HCT116 (cell line): Measurements from ENCODE around the gene CLDN5. TPM values are rescaled to one million over a fixed set of nuclear protein-coding genes. Genes with fewer than 3 reads are reported as not detected.

ENCODE experiments used
- ATAC-seq: fragments of 200-7000 bp; cut with Tn5 transposase; 2 replicates; pipeline ENCODE4 v1.9.1; 2020; ENCODE audit warnings: mild to moderate bottlenecking, moderate library complexity
- BruUV-seq: library from RNA; stranded (reverse); fragments of 400-500 nt; replicated peaks from 2 replicates; lab custom pipeline; 2021; lab: Mats Ljungman, UMichigan
- CTCF ChIA-PET: fragments of 300-600 bp; sonication (Branson Sonifier 250); formaldehyde crosslinking; loops from one replicate; lab custom pipeline; 2021; ENCODE audit warnings: antibody characterized with exemption; lab: Charles Lee
- POLR2A ChIA-PET: fragments of 300-600, 350-600 bp; sonication (Branson Sonifier 250); formaldehyde crosslinking; loops from one replicate; lab custom pipeline; 2021; ENCODE audit warnings: antibody characterized with exemption; lab: Charles Lee
- RAD21 ChIA-PET, 2 experiments: fragments of 300-600 bp; sonication (Branson Sonifier 250); formaldehyde crosslinking; loops; one replicate each; lab custom pipeline; 2023; ENCODE audit warnings: low total read pairs in 2 of 2; ENCODE audit not compliant: uncharacterized antibody in 2 of 2, unreplicated experiment in 2 of 2, low non-redundant PET in 1 of 2; lab: Charles Lee
- DNase-seq: peaks from one replicate; pipeline ENCODE4 v3.0.0-alpha.2; 2010; ENCODE audit warnings: low read depth, low spot score
- H2AFZ ChIP-seq: fragments of 200-600 bp; shearing (Covaris generic), sonication (generic); 2 replicates; pipeline ENCODE4 v1.6.1; 2017; ENCODE audit warnings: low read depth, mixed run types, mixed read lengths, antibody characterized with exemption, low read length; ENCODE audit not compliant: poor library complexity, severe bottlenecking
- H3K27ac ChIP-seq: 2 replicates; pipeline ENCODE4 v1.5.1; 2012; ENCODE audit warnings: low read depth, low read length
- H3K27me3 ChIP-seq: fragments of 200-600 bp; sonication (generic); 2 replicates; pipeline ENCODE4 v1.6.1; 2016; ENCODE audit warnings: mixed run types, low read length, mixed read lengths; ENCODE audit not compliant: insufficient read depth
- H3K36me3 ChIP-seq, 2 experiments: fragments of 200-500 bp in 1 of 2; fragments of 200-600 bp in 1 of 2; sonication (Bioruptor generic) in 1 of 2; sonication (generic) in 1 of 2; 2 replicates each; pipeline versions ENCODE4 v1.5.1 to v1.6.1; 2014 to 2016; ENCODE audit warnings: low read length in 2 of 2, inconsistent platforms in 1 of 2, mixed read lengths in 1 of 2, mixed run types in 1 of 2; ENCODE audit not compliant: insufficient read depth in 2 of 2, control insufficient read depth in 1 of 2
- H3K4me1 ChIP-seq, 2 experiments: fragments of 200-600 bp in 1 of 2; sonication (generic) in 1 of 2; 2 replicates each; pipeline versions ENCODE4 v1.5.1 to v1.6.1; 2012 to 2017; ENCODE audit warnings: low read length in 2 of 2, inconsistent platforms in 1 of 2, mild to moderate bottlenecking in 1 of 2, mixed read lengths in 1 of 2, mixed run types in 1 of 2, moderate library complexity in 1 of 2; ENCODE audit not compliant: insufficient read depth in 2 of 2, control insufficient read depth in 1 of 2
- H3K4me2 ChIP-seq: fragments of 200-600 bp; sonication (generic); 2 replicates; pipeline ENCODE4 v1.6.1; 2017; ENCODE audit warnings: mixed run types, low read length, mixed read lengths
- H3K4me3 ChIP-seq, 2 experiments: fragments of 200-600 bp in 1 of 2; sonication (generic) in 1 of 2; replicated peaks in 1 of 2; 2 replicates each; pipeline ENCODE4 v1.5.1; 2011 to 2016; ENCODE audit warnings: low read length in 2 of 2, control low read depth in 1 of 2, low read depth in 1 of 2, mild to moderate bottlenecking in 1 of 2, mixed read lengths in 1 of 2, mixed run types in 1 of 2
- H3K79me2 ChIP-seq: fragments of 200-600 bp; sonication (generic); 2 replicates; pipeline ENCODE4 v1.6.1; 2017; ENCODE audit warnings: mild to moderate bottlenecking, mixed run types, low read length, moderate library complexity, mixed read lengths; ENCODE audit not compliant: insufficient read depth
- H3K9ac ChIP-seq: fragments of 200-600 bp; sonication (generic); 2 replicates; pipeline ENCODE4 v1.6.1; 2016; ENCODE audit warnings: low read length, mixed read lengths
- H3K9me2 ChIP-seq: fragments of 200-600 bp; sonication (generic), shearing (Covaris generic); 2 replicates; pipeline ENCODE4 v1.6.1; 2017; ENCODE audit warnings: mixed run types, mild to moderate bottlenecking, moderate library complexity; ENCODE audit not compliant: insufficient read depth
- H3K9me3 ChIP-seq, 2 experiments: fragments of 200-500 bp in 1 of 2; fragments of 200-600 bp in 1 of 2; sonication (Bioruptor generic) in 1 of 2; sonication (generic) in 1 of 2; 2 replicates each; pipeline ENCODE4 v1.6.1; 2014 to 2017; ENCODE audit warnings: low read length in 2 of 2, mixed read lengths in 2 of 2, inconsistent platforms in 1 of 2, low read depth in 1 of 2, mild to moderate bottlenecking in 1 of 2, mixed run types in 1 of 2, moderate library complexity in 1 of 2; ENCODE audit not compliant: control insufficient read depth in 1 of 2, insufficient read depth in 1 of 2
- H4K20me1 ChIP-seq: fragments of 200-600 bp; sonication (generic), shearing (Covaris generic); 2 replicates; pipeline ENCODE4 v1.6.1; 2017; ENCODE audit warnings: mixed run types, mild to moderate bottlenecking, moderate library complexity; ENCODE audit not compliant: insufficient read depth
- ATF3 ChIP-seq: IDR thresholded peaks from 2 replicates; pipeline ENCODE4 v1.6.1; 2012
- CEBPB ChIP-seq: IDR thresholded peaks from 2 replicates; pipeline ENCODE4 v1.6.1; 2012; ENCODE audit warnings: low read depth
- CTCF ChIP-seq, 3 experiments: fragments of 200-600 bp in 1 of 3; sonication (generic) in 1 of 3; IDR thresholded peaks in 2 of 3; conservative IDR thresholded peaks in 1 of 3; 2 replicates each; pipeline ENCODE4 v1.5.1; 2012 to 2017; ENCODE audit warnings: low read depth in 2 of 3, low read length in 2 of 3, antibody characterized with exemption in 1 of 3, borderline replicate concordance in 1 of 3, control low read depth in 1 of 3, mild to moderate bottlenecking in 1 of 3, mixed read lengths in 1 of 3, mixed run types in 1 of 3, moderate library complexity in 1 of 3; ENCODE audit not compliant: insufficient read depth in 1 of 3
- EZH2 ChIP-seq: fragments of 200-600 bp; sonication (generic); IDR thresholded peaks from 2 replicates; pipeline ENCODE4 v1.6.1; 2017; ENCODE audit warnings: antibody characterized with exemption, mixed run types
- EZH2phosphoT487 ChIP-seq: fragments of 200-600 bp; IDR thresholded peaks from 2 replicates; pipeline ENCODE4 v1.6.1; 2018; ENCODE audit warnings: antibody characterized with exemption, borderline replicate concordance
- FOSL1 ChIP-seq: IDR thresholded peaks from 2 replicates; pipeline ENCODE4 v1.6.1; 2012; ENCODE audit warnings: low read depth
- JUND ChIP-seq: IDR thresholded peaks from 2 replicates; pipeline ENCODE4 v1.6.1; 2012
- MAX ChIP-seq: IDR thresholded peaks from 2 replicates; pipeline ENCODE4 v1.6.1; 2012
- REST ChIP-seq: IDR thresholded peaks from 2 replicates; pipeline ENCODE4 v1.6.1; 2012; ENCODE audit warnings: low read depth
- SIN3A ChIP-seq: IDR thresholded peaks from 2 replicates; pipeline ENCODE4 v1.6.1; 2012; ENCODE audit warnings: low read depth
- YY1 ChIP-seq: IDR thresholded peaks from 2 replicates; pipeline ENCODE4 v1.6.1; 2011; ENCODE audit warnings: low read length, low read depth, moderate library complexity, mild to moderate bottlenecking; ENCODE audit not compliant: insufficient replicate concordance; ENCODE audit errors: extremely low read depth
- ZNF274 ChIP-seq: fragments of 200-500 bp; sonication (Bioruptor generic); IDR thresholded peaks from 2 replicates; pipeline ENCODE4 v1.6.1; 2014; ENCODE audit warnings: mild to moderate bottlenecking, low read depth, low read length, inconsistent platforms
- intact Hi-C: fragments of 100-400 bp; cut with micrococcal nuclease; formaldehyde crosslinking; loops from 2 replicates; pipeline ENCODE4 v1.10.0; 2022
- total RNA-seq: library from RNA; stranded (reverse); gene quantifications from one replicate; pipeline ENCODE4 v1.2.1, GENCODE V29; 2021; ENCODE audit not compliant: unreplicated experiment

Gene CLDN5
- total RNA-seq, 1 experiment from 2014 or later = 0.32 TPM

- TF ChIP-seq REST = no peak
- TF ChIP-seq YY1 = no peak
- TF ChIP-seq EZH2 = no peak
- TF ChIP-seq EZH2phosphoT487 = no peak
- no peak for TF ChIP-seq ATF3
- TF ChIP-seq MAX = no peak
- no peak for TF ChIP-seq ZNF274
- no peak for TF ChIP-seq FOSL1
- no peak for TF ChIP-seq SIN3A
- no peak for TF ChIP-seq JUND
- TF ChIP-seq, all 23 proteins: peak for 0
Observed at GRCh38 chr22:19476023-19476422, 48.2 kb downstream of the CLDN5 start (continued).

- Histone ChIP-seq H3K27me3 (no peaks in the 10 kb centered on the region), H2AFZ (no peak overlapping the region), H4K20me1 (peaks cover 9% of the 10 kb centered on the region; the same call in 1 of the 2 replicates), H3K4me2 (no peak overlapping the region), H3K36me3 (peaks cover 19 to 59% of the 10 kb centered on the region in 2 experiments; a peak in 3 of 4 replicates), H3K9ac (no peak overlapping the region), H3K4me1 (peaks cover 7 to 12% of the 10 kb centered on the region in 2 experiments; a peak in 3 of 4 replicates), H3K9me3 (no peaks in the 10 kb centered on the region), H3K79me2 (peaks cover 83% of the 10 kb centered on the region), H3K4me3 (no peak overlapping the region), H3K9me2 (no peaks in the 10 kb centered on the region), H3K27ac (no peak overlapping the region)
- ChIA-PET POLR2A (interaction anchor here (0.6 kb wide), 1 partner anchor 189 kb away, joined by 4 read pairs; no protein-coding TSS in a partner anchor), RAD21 (no interaction called here), CTCF (interaction anchor here (0.6 to 2.7 kb wide), 5 partner anchors 9 to 295 kb away, joined by 3 to 11 read pairs (median 5); partner anchors contain the start of gene SLC25A1)
- TF ChIP-seq MAX = no peak
- peak in 1 of 3 experiments; percentile 19; a peak in 2 of 6 replicates for TF ChIP-seq CTCF (IDR thresholded peaks at IDR 0.05 in 2 of 3, conservative IDR thresholded peaks at IDR 0.05 in 1 of 3; ENCODE audit: borderline replicate concordance in 1 of 3, insufficient read depth in 1 of 3, low read depth in 2 of 3, low read length in 2 of 3)
- no peak for TF ChIP-seq CEBPB
- intact Hi-C loops = loop anchor here (10.0 kb wide), 1 partner anchor 329 kb away; the partner anchor contains the start of gene ESS2
- no TSS peak for BruUV-seq
- peak; percentile 67 for ATAC-seq
- DNase-seq = no peak
Observed at GRCh38 chr22:19473578-19473977, 50.6 kb downstream of the CLDN5 start.
